NCI-H1105 treated with DMSO at 0.1 percent for 48 hours (cell line): ENCODE data around the gene SUPT3H.
"Not testable (repeated sequence)": the region's sequence is repeated elsewhere in the genome, so short reads cannot be mapped to it uniquely, and the experiment has no call there.

Source experiments
- DNase-seq: peaks from one replicate; lab custom pipeline; 2025; lab: John Stamatoyannopoulos, UW

The SUPT3H gene

DNA sequence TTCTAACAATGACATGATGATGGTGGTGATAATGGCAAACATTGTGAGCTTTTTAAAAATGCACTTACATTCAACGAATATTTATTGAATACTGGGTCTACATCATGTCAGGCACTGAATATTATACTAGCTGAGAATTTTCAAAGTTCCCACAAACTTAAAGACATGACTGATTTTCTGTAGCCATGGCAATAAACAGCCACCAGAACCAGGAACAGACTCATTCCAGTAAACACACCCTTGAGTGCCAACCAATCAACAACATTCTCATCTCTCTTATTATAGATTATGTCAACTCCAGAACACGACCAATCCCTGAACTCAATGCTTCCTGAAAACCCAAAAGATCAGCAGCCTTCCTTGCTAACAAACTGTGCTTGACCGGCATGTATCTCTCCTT, 262.0 kb downstream of the SUPT3H start:
- DNase-seq: no peak

DNA sequence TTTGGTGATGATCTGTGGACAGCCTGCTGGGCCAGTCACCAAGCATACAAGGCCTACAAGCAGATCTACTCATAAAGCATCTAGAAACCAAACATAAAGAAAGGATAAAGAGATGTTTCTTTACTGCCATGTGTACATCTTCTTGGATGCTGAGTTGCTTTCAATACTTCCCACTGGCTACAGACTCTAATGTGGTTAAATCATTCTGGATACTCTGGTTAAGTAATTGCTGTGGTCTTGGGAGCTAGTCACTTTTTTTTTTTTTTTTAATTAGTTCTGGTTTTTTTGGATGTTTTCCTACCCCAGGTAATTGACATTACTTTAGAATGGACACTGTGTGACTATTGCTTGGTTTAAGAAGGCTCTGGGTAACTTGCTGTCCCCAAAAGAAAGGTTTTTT, 265.0 kb downstream of the SUPT3H start:
- no peak for DNase-seq

- DNase-seq: no peak
These were observed 268.2 kb downstream of the SUPT3H start for GRCh38 chr6:45109551-45109950.

DNA sequence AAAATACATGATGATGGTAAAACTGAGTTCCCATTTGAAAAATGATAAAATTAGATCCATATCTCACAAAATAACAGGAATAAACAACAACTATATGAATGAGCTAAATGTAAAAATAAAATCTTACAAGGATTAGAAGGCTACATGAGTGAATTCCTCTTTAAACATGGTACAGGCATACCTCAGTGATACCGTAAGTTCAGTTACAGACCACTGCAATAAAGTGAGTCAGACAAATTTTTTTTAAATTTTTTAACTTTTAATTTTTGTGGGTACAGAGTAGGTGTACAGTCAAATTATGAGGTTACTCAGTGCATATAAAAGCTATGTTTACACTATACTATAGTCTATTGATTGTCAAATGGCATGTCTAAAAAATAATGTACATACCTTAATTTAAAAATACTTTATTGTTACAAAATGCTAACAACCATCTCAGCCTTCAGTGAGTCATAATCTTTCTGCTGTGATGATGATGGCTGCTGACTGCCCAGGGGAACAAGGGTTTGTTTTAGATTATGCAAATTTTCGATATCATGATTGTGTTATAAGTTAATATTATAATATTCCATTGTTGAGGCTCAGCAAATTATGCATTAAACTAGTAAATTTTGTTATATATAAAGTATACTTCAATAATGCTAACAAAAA, 272.4 kb downstream of the SUPT3H start:
- DNase-seq: no peak

DNA sequence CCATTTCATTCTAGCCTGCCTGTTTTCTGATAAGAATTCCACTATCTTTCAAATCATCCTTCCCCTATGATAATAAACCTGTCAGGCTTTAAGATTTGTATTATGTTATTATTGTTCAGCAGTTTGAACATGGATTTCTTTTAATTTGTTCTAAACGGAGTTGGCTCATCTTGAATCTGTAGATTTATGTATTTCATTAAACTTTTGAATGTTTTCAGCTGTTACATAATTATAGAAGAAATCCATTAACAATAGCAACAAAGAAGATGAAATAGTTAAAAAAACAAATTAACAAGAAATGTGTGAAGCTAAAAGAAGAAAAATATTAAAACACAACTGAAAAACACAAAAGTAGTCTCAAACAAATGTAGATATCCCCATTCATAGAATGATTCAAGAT, 273.3 kb downstream of the SUPT3H start:
- DNase-seq: no peak

DNA sequence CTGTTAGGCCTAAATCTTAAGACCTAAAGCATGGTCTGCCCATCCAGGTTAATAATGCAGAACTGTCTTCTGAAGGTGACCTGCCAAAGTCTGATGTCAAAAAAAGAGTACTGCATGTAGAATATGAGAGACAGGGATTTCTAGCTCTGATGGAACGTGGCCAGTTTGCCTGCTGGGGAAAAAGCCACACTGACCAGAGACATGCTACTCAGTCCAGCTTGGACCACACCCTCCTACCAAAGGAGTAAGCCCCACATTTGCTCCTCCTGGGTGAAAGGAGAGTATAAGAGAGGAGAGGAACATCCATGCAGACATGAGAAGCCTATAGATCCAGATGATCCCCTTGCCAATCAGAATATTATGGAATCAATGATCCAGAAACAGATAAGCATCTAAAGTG, 279.5 kb downstream of the SUPT3H start:
- DNase-seq: no peak

DNA sequence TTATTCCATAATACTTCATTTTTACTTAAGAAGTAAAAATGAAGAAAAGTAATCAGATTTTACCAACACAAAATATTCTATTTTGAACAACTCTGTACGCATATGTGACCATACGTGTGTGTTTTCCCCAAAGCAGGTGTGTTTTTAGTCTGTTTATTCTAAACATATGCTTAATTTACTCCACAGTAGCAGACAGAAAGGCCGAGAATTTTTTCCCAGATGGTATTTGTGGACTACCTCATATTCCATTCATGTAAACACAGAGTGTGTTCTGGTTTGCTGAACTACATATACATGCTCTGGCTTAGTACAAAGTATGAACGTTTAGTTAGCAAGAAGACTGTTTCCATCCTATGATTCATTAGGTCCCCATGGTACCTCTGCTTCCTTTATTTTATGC, 282.9 kb downstream of the SUPT3H start:
- DNase-seq: no peak

GRCh38 chr6:45092135-45092534, 285.6 kb downstream of the SUPT3H start:
- DNase-seq: no peak

GRCh38 chr6:45086360-45087084, 291.2 kb downstream of the SUPT3H start:
- DNase-seq: no peak

DNA sequence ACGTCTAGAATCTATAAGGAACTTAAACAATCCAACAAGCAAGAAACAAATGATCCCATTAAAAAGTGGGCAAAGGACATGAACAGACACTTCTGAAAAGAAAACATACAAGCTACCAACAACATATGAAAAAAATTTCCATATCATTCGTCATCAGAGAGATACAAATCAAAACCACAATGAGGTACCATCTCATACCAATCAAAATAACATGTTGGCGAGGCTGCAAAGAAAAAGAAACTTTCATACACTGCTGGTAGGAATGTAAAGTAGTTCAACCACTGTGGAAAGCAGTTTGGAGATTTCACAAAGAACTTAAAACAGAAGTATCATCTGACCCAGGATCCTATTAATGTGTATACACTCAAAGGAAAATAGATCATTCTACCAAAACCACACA, 293.5 kb downstream of the SUPT3H start:
- no peak for DNase-seq

GRCh38 chr6:45082091-45082490, 295.6 kb downstream of the SUPT3H start:
- DNase-seq: no peak

- no peak for DNase-seq
These were observed 296.1 kb downstream of the SUPT3H start for GRCh38 chr6:45081634-45082033.

DNA sequence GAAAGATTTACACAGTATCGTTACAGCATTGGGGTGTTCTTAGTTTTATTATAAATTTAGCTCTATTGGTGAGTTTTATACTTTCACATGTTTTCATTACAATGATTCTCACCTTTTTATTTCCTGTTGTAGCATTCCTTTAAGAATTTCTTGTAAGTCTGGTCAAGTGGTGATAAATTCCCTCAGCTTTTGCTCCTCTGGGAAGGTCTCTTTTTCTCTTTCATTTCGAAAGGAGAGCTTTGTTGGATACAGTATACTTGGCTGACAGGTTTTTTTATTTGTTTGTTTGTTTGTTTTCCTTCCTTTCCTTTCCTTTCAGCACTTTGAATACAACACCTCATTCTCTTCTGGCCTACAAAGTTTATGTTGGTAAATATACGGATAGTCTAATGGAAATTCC, 299.3 kb downstream of the SUPT3H start:
- DNase-seq: no peak

- no peak for DNase-seq
These were observed 301.4 kb downstream of the SUPT3H start for GRCh38 chr6:45076217-45076930.

- DNase-seq: no peak
These were observed 302.5 kb downstream of the SUPT3H start for GRCh38 chr6:45075246-45075645.

GRCh38 chr6:45074439-45074838, 303.3 kb downstream of the SUPT3H start:
- DNase-seq: no peak

- no peak for DNase-seq
These were observed 304.0 kb downstream of the SUPT3H start for GRCh38 chr6:45073771-45074170.

DNA sequence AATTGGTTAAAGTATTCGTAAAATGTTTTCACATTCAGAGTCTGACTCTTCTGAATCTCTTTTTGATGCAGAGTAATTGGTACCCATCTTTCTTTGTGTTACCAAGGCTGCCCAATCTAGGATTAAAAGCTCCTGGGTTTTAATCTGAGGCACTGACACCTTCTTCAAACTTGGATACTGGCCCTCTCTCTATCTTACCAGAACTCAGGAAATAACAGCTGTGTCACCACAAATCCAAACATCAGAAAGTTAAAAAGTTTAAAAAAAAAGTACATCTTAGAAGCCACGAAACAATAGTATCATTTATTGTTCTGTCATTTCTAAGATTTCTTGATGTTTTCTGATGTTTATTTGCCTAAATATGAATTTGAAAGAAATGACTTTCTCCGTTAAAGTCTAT, 305.1 kb downstream of the SUPT3H start:
- DNase-seq: no peak

- DNase-seq: no peak
These were observed 305.7 kb downstream of the SUPT3H start for GRCh38 chr6:45072016-45072415.

GRCh38 chr6:45069091-45069490, 308.6 kb downstream of the SUPT3H start:
- DNase-seq: no peak

DNA sequence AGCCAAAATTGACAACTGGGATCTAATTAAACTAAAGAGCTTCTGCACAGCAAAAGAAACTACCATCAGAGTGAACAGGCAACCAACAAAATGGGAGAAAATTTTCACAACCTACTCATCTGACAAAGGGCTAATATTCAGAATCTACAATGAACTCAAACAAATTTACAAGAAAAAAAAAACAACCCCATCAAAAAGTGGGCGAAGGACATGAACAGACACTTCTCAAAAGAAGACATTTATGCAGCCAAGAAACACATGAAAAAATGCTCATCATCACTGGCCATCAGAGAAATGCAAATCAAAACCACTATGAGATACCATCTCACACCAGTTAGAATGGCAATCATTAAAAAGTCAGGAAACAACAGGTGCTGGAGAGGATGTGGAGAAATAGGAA, 310.3 kb downstream of the SUPT3H start:
- not testable (repeated sequence) for DNase-seq

- peak; percentile 79 for DNase-seq
These were observed 315.1 kb downstream of the SUPT3H start for GRCh38 chr6:45062659-45063058.

GRCh38 chr6:45057711-45058110, 320.0 kb downstream of the SUPT3H start:
- no peak for DNase-seq
